SK-N-SH (cell line): ENCODE measurements around the gene PCSK6. TPM values are rescaled to one million over a fixed set of nuclear protein-coding genes. Genes with fewer than 3 reads are reported as not detected.

Experiments used
- CTCF ChIA-PET: fragments of 300-600, 350-600 bp; formaldehyde crosslinking; extraction: SDS; loops from one replicate; lab custom pipeline; 2021; lab: Yijun Ruan, JAX
- POLR2A ChIA-PET: fragments of 350-600 bp; sonication (Branson Sonifier 250); formaldehyde crosslinking; extraction: SDS; loops from one replicate; lab custom pipeline; 2020; ENCODE audit warnings: antibody characterized with exemption, inconsistent platforms; lab: Yijun Ruan, JAX
- DNase-seq: peaks from one replicate; pipeline ENCODE4 v3.0.0; 2012
- H2AFZ ChIP-seq: fragments of 200-600 bp; sonication (generic); 2 replicates; pipeline ENCODE4 v1.8.1; 2016; ENCODE audit warnings: antibody characterized with exemption, mild to moderate bottlenecking, low read depth
- H3F3A ChIP-seq: fragments of 200-600 bp; sonication (generic); replicated peaks from 2 replicates; pipeline ENCODE3; 2016; ENCODE audit warnings: antibody characterized with exemption, mild to moderate bottlenecking; ENCODE audit not compliant: insufficient read depth
- H3K27ac ChIP-seq, 2 experiments: fragments of 200-500 bp in 1 of 2; fragments of 200-600 bp in 1 of 2; sonication (Bioruptor generic) in 1 of 2; sonication (generic), shearing (Covaris generic) in 1 of 2; 2 replicates each; pipeline versions ENCODE4 v1.5.1 to v1.6.1; 2014 to 2016; ENCODE audit warnings: low read depth in 2 of 2, inconsistent platforms in 1 of 2, low read length in 1 of 2, mild to moderate bottlenecking in 1 of 2, mixed read lengths in 1 of 2
- H3K27me3 ChIP-seq: fragments of 200-600 bp; sonication (generic), shearing (Covaris generic); 2 replicates; pipeline ENCODE4 v1.6.1; 2016; ENCODE audit warnings: mixed run types; ENCODE audit not compliant: insufficient read depth
- H3K36me3 ChIP-seq, 2 experiments: fragments of 200-500 bp in 1 of 2; fragments of 200-600 bp in 1 of 2; sonication (Bioruptor generic) in 1 of 2; sonication (generic) in 1 of 2; replicated peaks in 1 of 2; 2 replicates each; pipeline versions ENCODE3 to v1.5.1; 2014 to 2016; ENCODE audit warnings: low read length in 1 of 2, mild to moderate bottlenecking in 1 of 2; ENCODE audit not compliant: insufficient read depth in 2 of 2, control insufficient read depth in 1 of 2
- H3K4me1 ChIP-seq, 2 experiments: fragments of 200-500 bp in 1 of 2; fragments of 200-600 bp in 1 of 2; sonication (Bioruptor generic) in 1 of 2; sonication (generic), shearing (Covaris generic) in 1 of 2; 2 replicates each; pipeline versions ENCODE4 v1.5.1 to v1.6.1; 2014 to 2016; ENCODE audit warnings: low read depth in 1 of 2, low read length in 1 of 2, mixed run types in 1 of 2; ENCODE audit not compliant: insufficient read depth in 2 of 2, control insufficient read depth in 1 of 2
- H3K4me2 ChIP-seq: fragments of 200-600 bp; sonication (generic), shearing (Covaris generic); 2 replicates; pipeline ENCODE4 v1.6.1; 2017; ENCODE audit warnings: mixed run types
- H3K4me3 ChIP-seq, 2 experiments: fragments of 200-500 bp in 1 of 2; fragments of 200-600 bp in 1 of 2; sonication (Bioruptor generic) in 1 of 2; sonication (generic), shearing (Covaris generic) in 1 of 2; 2 replicates each; pipeline versions ENCODE4 v1.5.1 to v1.8.1; 2014 to 2016; ENCODE audit warnings: low read depth in 2 of 2, inconsistent platforms in 1 of 2, low read length in 1 of 2, mild to moderate bottlenecking in 1 of 2, mixed read lengths in 1 of 2, moderate library complexity in 1 of 2
- H3K79me2 ChIP-seq: fragments of 200-600 bp; sonication (generic); 2 replicates; pipeline ENCODE4 v1.8.1; 2017; ENCODE audit warnings: mild to moderate bottlenecking; ENCODE audit not compliant: insufficient read depth
- H3K9ac ChIP-seq: fragments of 200-600 bp; sonication (generic); 2 replicates; pipeline ENCODE4 v1.6.1; 2017; ENCODE audit warnings: mixed run types
- H3K9me2 ChIP-seq: fragments of 200-600 bp; sonication (generic); 2 replicates; pipeline ENCODE4 v1.6.1; 2017; ENCODE audit warnings: mixed run types
- H3K9me3 ChIP-seq: fragments of 200-600 bp; sonication (generic); 2 replicates; pipeline ENCODE4 v1.6.1; 2017; ENCODE audit warnings: mixed run types, mild to moderate bottlenecking, moderate library complexity
- H4K20me1 ChIP-seq: fragments of 200-600 bp; sonication (generic); 2 replicates; pipeline ENCODE4 v1.6.1; 2017; ENCODE audit warnings: mild to moderate bottlenecking, mixed run types; ENCODE audit not compliant: insufficient read depth
- ELF1 ChIP-seq: IDR thresholded peaks from 2 replicates; pipeline ENCODE4 v1.4.0; 2012
- EP300 ChIP-seq, 2 experiments: IDR thresholded peaks; 2 replicates each; pipeline versions ENCODE4 v1.4.0 to v1.6.1; 2012; ENCODE audit warnings: borderline replicate concordance in 1 of 2, low read depth in 1 of 2, low read length in 1 of 2
- EZH2phosphoT487 ChIP-seq: fragments of 200-600 bp; sonication (generic); IDR thresholded peaks from 2 replicates; pipeline ENCODE4 v1.6.1; 2017; ENCODE audit warnings: low read depth, mixed run types, mild to moderate bottlenecking, antibody characterized with exemption, moderate library complexity, borderline replicate concordance
- FOXM1 ChIP-seq: IDR thresholded peaks from 2 replicates; pipeline ENCODE4 v1.4.0; 2012; ENCODE audit warnings: low read depth, mild to moderate bottlenecking
- GABPA ChIP-seq: IDR thresholded peaks from 2 replicates; pipeline ENCODE4 v1.4.0; 2012; ENCODE audit warnings: low read depth, mild to moderate bottlenecking
- JUND ChIP-seq: IDR thresholded peaks from 2 replicates; pipeline ENCODE4 v1.4.0; 2012
- MEF2A ChIP-seq: IDR thresholded peaks from 2 replicates; pipeline ENCODE4 v1.4.0; 2012; ENCODE audit warnings: low read depth, borderline replicate concordance
- MXI1 ChIP-seq: IDR thresholded peaks from 2 replicates; pipeline ENCODE4 v1.6.1; 2012; ENCODE audit warnings: mild to moderate bottlenecking, low read depth, low read length, improper control_type of control experiment
- NFIC ChIP-seq: IDR thresholded peaks from 2 replicates; pipeline ENCODE4 v1.4.0; 2012; ENCODE audit warnings: borderline replicate concordance
- NRF1 ChIP-seq: IDR thresholded peaks from 2 replicates; pipeline ENCODE4 v1.6.1; 2012; ENCODE audit warnings: low read depth, mild to moderate bottlenecking, low read length
- REST ChIP-seq: IDR thresholded peaks from 2 replicates; pipeline ENCODE4 v1.6.1; 2012; ENCODE audit warnings: mild to moderate bottlenecking, low read depth, low read length, moderate library complexity
- RFX5 ChIP-seq: IDR thresholded peaks from 2 replicates; pipeline ENCODE4 v1.6.1; 2012; ENCODE audit warnings: mild to moderate bottlenecking, improper control_type of control experiment, low read length
- RXRA ChIP-seq: IDR thresholded peaks from 2 replicates; pipeline ENCODE4 v1.4.0; 2012; ENCODE audit warnings: low read depth, mild to moderate bottlenecking, borderline replicate concordance
- SIN3A ChIP-seq: IDR thresholded peaks from 2 replicates; pipeline ENCODE4 v1.6.1; 2012; ENCODE audit warnings: low read depth, mild to moderate bottlenecking, low read length, moderate library complexity, borderline replicate concordance
- SMC3 ChIP-seq: IDR thresholded peaks from 2 replicates; pipeline ENCODE4 v1.6.1; 2012; ENCODE audit warnings: low read depth, low read length, improper control_type of control experiment
- TCF12 ChIP-seq: IDR thresholded peaks from 2 replicates; pipeline ENCODE4 v1.4.0; 2012
- TEAD4 ChIP-seq: IDR thresholded peaks from 2 replicates; pipeline ENCODE4 v1.4.0; 2012; ENCODE audit warnings: mild to moderate bottlenecking, borderline replicate concordance; ENCODE audit not compliant: insufficient read depth
- USF1 ChIP-seq: IDR thresholded peaks from 2 replicates; pipeline ENCODE4 v1.4.0; 2012; ENCODE audit warnings: low read depth, borderline replicate concordance
- WGBS: methylation state at CpG from one replicate; pipeline ENCODE4 v1.1.6; 2017; ENCODE audit warnings: low lambda C conversion rate; 5-methylcytosine and 5-hydroxymethylcytosine counted together
- polyA plus RNA-seq, 3 experiments: library from polyadenylated mRNA; depleted of rRNA; stranded (reverse); fragments of >200 nt; gene quantifications; 2 replicates each; pipeline ENCODE4 v1.2.3, GENCODE V29; 2012
- TF ChIP-seq, protein P1 (sequence below): IDR thresholded peaks from 2 replicates; pipeline ENCODE4 v1.4.0; 2012; ENCODE audit warnings: low read depth, borderline replicate concordance

The PCSK6 gene
- polyA plus RNA-seq, 1 of the 3 experiments (the other 2 are of a cell fraction): 0.03 TPM

DNA sequence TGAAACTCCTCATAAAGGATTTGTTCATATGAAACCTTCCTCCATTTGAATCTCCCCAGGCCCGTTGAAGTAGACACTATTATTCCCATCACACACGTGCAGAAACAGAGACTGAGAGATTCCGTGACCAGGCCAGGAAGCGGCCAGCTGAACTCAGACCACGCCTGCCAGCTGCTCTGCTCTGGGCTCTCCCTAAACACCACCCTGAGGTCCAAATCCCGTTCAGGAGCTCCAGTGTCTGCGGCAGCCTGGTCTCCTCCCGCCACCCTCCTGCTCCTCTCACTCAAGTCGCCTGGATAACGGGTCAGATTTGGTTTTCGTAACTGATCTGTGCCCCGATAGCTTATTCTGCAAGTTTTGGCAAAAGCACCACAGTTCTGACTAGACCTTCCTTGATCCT lies 140.9 kb downstream of the PCSK6 start (continued):
- TF ChIP-seq USF1 (no peak), RXRA (no peak), NRF1 (no peak), REST (no peak), EP300 (IDR thresholded peaks at IDR 0.05; ENCODE audit: borderline replicate concordance in 1 of 2, low read depth in 1 of 2, low read length in 1 of 2) (no peak), RFX5 (no peak), TCF12 (no peak), MXI1 (no peak), SIN3A (no peak)

- no peak overlapping the region for H3K27ac ChIP-seq
- peaks cover 6% of the 10 kb centered on the region; the same call in 1 of the 2 replicates for H3K27me3 ChIP-seq
- no peaks in the 10 kb centered on the region for H3K9me3 ChIP-seq
- TF ChIP-seq, protein P1, sequence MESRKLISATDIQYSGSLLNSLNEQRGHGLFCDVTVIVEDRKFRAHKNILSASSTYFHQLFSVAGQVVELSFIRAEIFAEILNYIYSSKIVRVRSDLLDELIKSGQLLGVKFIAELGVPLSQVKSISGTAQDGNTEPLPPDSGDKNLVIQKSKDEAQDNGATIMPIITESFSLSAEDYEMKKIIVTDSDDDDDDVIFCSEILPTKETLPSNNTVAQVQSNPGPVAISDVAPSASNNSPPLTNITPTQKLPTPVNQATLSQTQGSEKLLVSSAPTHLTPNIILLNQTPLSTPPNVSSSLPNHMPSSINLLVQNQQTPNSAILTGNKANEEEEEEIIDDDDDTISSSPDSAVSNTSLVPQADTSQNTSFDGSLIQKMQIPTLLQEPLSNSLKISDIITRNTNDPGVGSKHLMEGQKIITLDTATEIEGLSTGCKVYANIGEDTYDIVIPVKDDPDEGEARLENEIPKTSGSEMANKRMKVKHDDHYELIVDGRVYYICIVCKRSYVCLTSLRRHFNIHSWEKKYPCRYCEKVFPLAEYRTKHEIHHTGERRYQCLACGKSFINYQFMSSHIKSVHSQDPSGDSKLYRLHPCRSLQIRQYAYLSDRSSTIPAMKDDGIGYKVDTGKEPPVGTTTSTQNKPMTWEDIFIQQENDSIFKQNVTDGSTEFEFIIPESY: no peak
- no peak for TF ChIP-seq FOXM1
- no peak for TF ChIP-seq EP300 (IDR thresholded peaks at IDR 0.05; ENCODE audit: borderline replicate concordance in 1 of 2, low read depth in 1 of 2, low read length in 1 of 2)
- no peak for TF ChIP-seq EZH2phosphoT487
- TF ChIP-seq GABPA: no peak
- no peak for TF ChIP-seq NRF1
- no peak for TF ChIP-seq TEAD4
- no peak for TF ChIP-seq JUND
- TF ChIP-seq SMC3: no peak
- no peak for TF ChIP-seq NFIC
- no peak for TF ChIP-seq USF1
- no peak for TF ChIP-seq ELF1
- TF ChIP-seq MEF2A: no peak
- H2AFZ ChIP-seq: no peak overlapping the region
- peaks cover 2% of the 10 kb centered on the region for H3F3A ChIP-seq
- no peak overlapping the region for H3K4me3 ChIP-seq
- no peaks in the 10 kb centered on the region for H3K36me3 ChIP-seq
- ChIA-PET POLR2A (no interaction called here), CTCF (interaction anchor here (1.5 kb wide), 1 partner anchor 294 kb away, joined by 3 read pairs; no protein-coding TSS in a partner anchor)
- no peaks in the 10 kb centered on the region for H4K20me1 ChIP-seq
- H3K9ac ChIP-seq: no peak overlapping the region
- DNase-seq: no peak
- H3K79me2 ChIP-seq: no peaks in the 10 kb centered on the region
- H3K4me2 ChIP-seq: no peak overlapping the region
- 65% methylated on average over 14 of the region's 17 CpGs for WGBS
- H3K4me1 ChIP-seq: no peaks in the 10 kb centered on the region
- H3K9me2 ChIP-seq: no peaks in the 10 kb centered on the region
Measured at GRCh38 chr15:101348015-101348414, 141.5 kb downstream of the PCSK6 start.
